H9 (cell line): Measurements from ENCODE around the gene TMEM269. TPM values are rescaled to one million over a fixed set of nuclear protein-coding genes. Genes with fewer than 3 reads are reported as not detected.

Experiments used
- DNase-seq: peaks from one replicate; pipeline ENCODE4 v3.0.0-alpha.2; 2017
- H2AFZ ChIP-seq: one replicate; pipeline ENCODE4 v1.6.1; 2013; ENCODE audit warnings: mild to moderate bottlenecking, low read length, control low read depth, moderate library complexity
- H2AK5ac ChIP-seq: 2 replicates; pipeline ENCODE4 v1.6.1; 2013; ENCODE audit warnings: low read length, control low read depth, mixed read lengths; ENCODE audit not compliant: insufficient read length
- H2BK120ac ChIP-seq: one replicate; pipeline ENCODE4 v1.6.1; 2013; ENCODE audit warnings: low read depth, mild to moderate bottlenecking, low read length, control low read depth, inconsistent platforms; ENCODE audit not compliant: poor library complexity, severe bottlenecking
- H2BK12ac ChIP-seq: 2 replicates; pipeline ENCODE4 v1.6.1; 2013; ENCODE audit warnings: low read length, control low read depth, mixed read lengths, low read depth; ENCODE audit not compliant: insufficient read length
- H2BK15ac ChIP-seq: 2 replicates; pipeline ENCODE4 v1.6.1; 2013; ENCODE audit warnings: low read depth, low read length, control low read depth
- H2BK20ac ChIP-seq: one replicate; pipeline ENCODE4 v1.6.1; 2013; ENCODE audit warnings: low read depth, mild to moderate bottlenecking, low read length, control low read depth, inconsistent platforms; ENCODE audit not compliant: poor library complexity, severe bottlenecking
- H2BK5ac ChIP-seq: 2 replicates; pipeline ENCODE4 v1.6.1; 2013; ENCODE audit warnings: low read length, control low read depth, mixed read lengths; ENCODE audit not compliant: insufficient read length
- H3K14ac ChIP-seq: 2 replicates; pipeline ENCODE4 v1.6.1; 2013; ENCODE audit warnings: low read length, control low read depth; ENCODE audit not compliant: insufficient read depth
- H3K18ac ChIP-seq: 2 replicates; pipeline ENCODE4 v1.6.1; 2013; ENCODE audit warnings: low read depth, mild to moderate bottlenecking, mixed read lengths, low read length, control low read depth; ENCODE audit not compliant: insufficient read length
- H3K23ac ChIP-seq: 2 replicates; pipeline ENCODE4 v1.6.1; 2013; ENCODE audit warnings: low read length, control low read depth, mixed read lengths, low read depth; ENCODE audit not compliant: insufficient read length
- H3K23me2 ChIP-seq: 2 replicates; pipeline ENCODE4 v1.6.1; 2013; ENCODE audit warnings: low read depth, mild to moderate bottlenecking, mixed read lengths, low read length, control low read depth; ENCODE audit not compliant: insufficient read length, poor library complexity, severe bottlenecking
- H3K27ac ChIP-seq: 2 replicates; pipeline ENCODE4 v1.5.1; 2013; ENCODE audit warnings: low read length, control low read depth, mixed read lengths, low read depth; ENCODE audit not compliant: insufficient read length
- H3K27me3 ChIP-seq: 2 replicates; pipeline ENCODE4 v1.6.1; 2013; ENCODE audit warnings: low read length, control low read depth, inconsistent platforms; ENCODE audit not compliant: insufficient read depth
- H3K4ac ChIP-seq: 2 replicates; pipeline ENCODE4 v1.6.1; 2013; ENCODE audit warnings: low read depth, mild to moderate bottlenecking, control low read depth, inconsistent platforms, low read length, moderate library complexity
- H3K4me1 ChIP-seq: 2 replicates; pipeline ENCODE4 v1.6.1; 2013; ENCODE audit warnings: low read length, control low read depth, inconsistent platforms; ENCODE audit not compliant: insufficient read depth
- H3K4me2 ChIP-seq: 2 replicates; pipeline ENCODE4 v1.6.1; 2013; ENCODE audit warnings: low read length, control low read depth, mixed read lengths; ENCODE audit not compliant: insufficient read length, insufficient read depth
- H3K56ac ChIP-seq: 2 replicates; pipeline ENCODE4 v1.6.1; 2013; ENCODE audit warnings: low read depth, mild to moderate bottlenecking, mixed read lengths, low read length, control low read depth; ENCODE audit not compliant: insufficient read length
- H3K79me1 ChIP-seq: 2 replicates; pipeline ENCODE4 v1.6.1; 2013; ENCODE audit warnings: low read depth, mild to moderate bottlenecking, moderate library complexity, low read length, control low read depth, inconsistent platforms; ENCODE audit not compliant: insufficient read depth, poor library complexity, severe bottlenecking
- H3K79me2 ChIP-seq: 2 replicates; pipeline ENCODE4 v1.6.1; 2013; ENCODE audit warnings: low read length, control low read depth, inconsistent platforms; ENCODE audit not compliant: insufficient read depth
- H3K9ac ChIP-seq: 2 replicates; pipeline ENCODE4 v1.6.1; 2013; ENCODE audit warnings: low read length, control low read depth, mixed read lengths; ENCODE audit not compliant: insufficient read length; ENCODE audit errors: extremely low read depth
- H3K9me3 ChIP-seq: one replicate; pipeline ENCODE4 v1.6.1; 2013; ENCODE audit warnings: low read depth, low read length, inconsistent platforms; ENCODE audit not compliant: control insufficient read depth
- H3T11ph ChIP-seq: one replicate; pipeline ENCODE4 v1.6.1; 2013; ENCODE audit warnings: mild to moderate bottlenecking, low read length, control low read depth, inconsistent platforms
- H4K20me1 ChIP-seq: one replicate; pipeline ENCODE4 v1.6.1; 2013; ENCODE audit not compliant: control insufficient read depth, insufficient read length, insufficient read depth
- H4K5ac ChIP-seq: 2 replicates; pipeline ENCODE4 v1.6.1; 2013; ENCODE audit warnings: low read depth, mild to moderate bottlenecking, mixed read lengths, low read length, control low read depth; ENCODE audit not compliant: insufficient read length
- H4K8ac ChIP-seq: replicated peaks from 2 replicates; pipeline ENCODE4 v1.6.1; 2013; ENCODE audit warnings: low read length, control low read depth, mixed read lengths, low read depth; ENCODE audit not compliant: insufficient read length
- H4K91ac ChIP-seq: 2 replicates; pipeline ENCODE4 v1.6.1; 2013; ENCODE audit warnings: low read depth, mild to moderate bottlenecking, moderate library complexity, mixed read lengths, low read length, control low read depth; ENCODE audit not compliant: insufficient read length
- H3K27ac Mint-ChIP-seq, 3 experiments: 2 replicates in 2 of 3; 3 replicates in 1 of 3; pipeline ENCODE4 v1.8.0; 2020 to 2021; ENCODE audit warnings: mixed read lengths in 3 of 3, mild to moderate bottlenecking in 1 of 3, moderate library complexity in 1 of 3
- H3K27me3 Mint-ChIP-seq: 2 replicates; pipeline ENCODE4 v1.8.0; 2021; ENCODE audit warnings: low read depth, mild to moderate bottlenecking, moderate library complexity, mixed read lengths
- H3K36me3 Mint-ChIP-seq, 3 experiments: 2 replicates in 2 of 3; 3 replicates in 1 of 3; pipeline ENCODE4 v1.8.0; 2020 to 2021; ENCODE audit warnings: low read depth in 3 of 3, mixed read lengths in 3 of 3; ENCODE audit not compliant: insufficient read depth in 1 of 3
- H3K4me1 Mint-ChIP-seq, 2 experiments: 2 replicates each; pipeline ENCODE4 v1.8.0; 2020; ENCODE audit warnings: mixed read lengths in 2 of 2
- H3K4me3 Mint-ChIP-seq, 2 experiments: 2 replicates in 1 of 2; 3 replicates in 1 of 2; pipeline ENCODE4 v1.8.0; 2020 to 2021; ENCODE audit warnings: mild to moderate bottlenecking in 2 of 2, mixed read lengths in 2 of 2, moderate library complexity in 1 of 2
- H3K9me3 Mint-ChIP-seq, 2 experiments: 2 replicates in 1 of 2; 3 replicates in 1 of 2; pipeline ENCODE4 v1.8.0; 2020; ENCODE audit warnings: mild to moderate bottlenecking in 2 of 2, mixed read lengths in 2 of 2, moderate library complexity in 1 of 2
- CTCF ChIP-seq: fragments of 200-600 bp; sonication (generic); conservative IDR thresholded peaks from 3 replicates; pipeline ENCODE4 v1.8.0; 2021; ENCODE audit warnings: antibody characterized with exemption, mild to moderate bottlenecking
- WGBS: extraction: QIAGEN DNeasy Blood & Tissue Kit; methylation state at CpG from one replicate; pipeline ENCODE4 v1.1.7; 2013; ENCODE audit warnings: missing lambda C conversion rate, low lambda C conversion rate, mixed read lengths; ENCODE audit not compliant: insufficient read length; ENCODE audit errors: extremely low coverage; 5-methylcytosine and 5-hydroxymethylcytosine counted together
- total RNA-seq: library from RNA; stranded (reverse); gene quantifications from 2 replicates; pipeline ENCODE4 v1.2.1, GENCODE V29; 2021

Gene TMEM269
- total RNA-seq, 1 experiment from 2014 or later: 0.17 TPM

GRCh38 chr1:42744148-42744413 is 40.7 kb upstream of the TMEM269 start:
- H3K4me3 Mint-ChIP-seq: no peak overlapping the region; a peak in 1 of 5 replicates
- H3K18ac ChIP-seq: no peak overlapping the region
- no peak overlapping the region for H3K14ac ChIP-seq
- H2BK15ac ChIP-seq: no peak overlapping the region
- H3K9me3 Mint-ChIP-seq: no peaks in the 10 kb centered on the region
- no peak overlapping the region for H4K8ac ChIP-seq
- no peaks in the 10 kb centered on the region for H4K20me1 ChIP-seq
- no peak overlapping the region for H3K27ac Mint-ChIP-seq
- H2BK5ac ChIP-seq: no peak overlapping the region
- no peaks in the 10 kb centered on the region for H3K79me1 ChIP-seq
- H2AK5ac ChIP-seq: no peak overlapping the region
- H3K27me3 Mint-ChIP-seq: no peaks in the 10 kb centered on the region; the same call in 1 of the 2 replicates
- no peak overlapping the region for H2BK12ac ChIP-seq
- H3K4me1 ChIP-seq: no peaks in the 10 kb centered on the region; the same call in 1 of the 2 replicates
- H3K56ac ChIP-seq: no peak overlapping the region
- no peak overlapping the region for H2AFZ ChIP-seq
- no peak overlapping the region for H3K4ac ChIP-seq
- peaks cover 40 to 41% of the 10 kb centered on the region in 2 experiments for H3K4me1 Mint-ChIP-seq
- H3K23me2 ChIP-seq: no peaks in the 10 kb centered on the region
- DNase-seq: no peak
- no peak overlapping the region for H3K4me2 ChIP-seq
- no peak overlapping the region for H4K91ac ChIP-seq
- no peak overlapping the region for H2BK20ac ChIP-seq
- H3K9me3 ChIP-seq: no peaks in the 10 kb centered on the region
- H2BK120ac ChIP-seq: no peak overlapping the region
- WGBS: no CpG with 5 or more reads among the region's 9 CpGs
- H3K23ac ChIP-seq: no peak overlapping the region
- no peak overlapping the region for H3K27ac ChIP-seq
- H3T11ph ChIP-seq: no peak overlapping the region
- H3K27me3 ChIP-seq: no peaks in the 10 kb centered on the region
- no peak overlapping the region for H4K5ac ChIP-seq
- no peak for TF ChIP-seq CTCF
- no peak overlapping the region for H3K9ac ChIP-seq
- H3K36me3 Mint-ChIP-seq: peaks cover 12 to 30% (median 29%) of the 10 kb centered on the region in 3 experiments; a peak in 6 of 7 replicates
- H3K79me2 ChIP-seq: no peaks in the 10 kb centered on the region
